Hematopoietic multipotent progenitor cell treated with erythropoietin and hydrocortisone succinate and interleukin-3 and kit ligand, for 4 days (in vitro differentiated cells): Measurements from ENCODE around the gene USP30.

Experiments used
- DNase-seq: peaks from one replicate; pipeline ENCODE4 v3.0.0-alpha.2; 2015

The USP30 gene

GRCh38 chr12:109130297-109131153 lies 78.1 kb downstream of the USP30 start:
- DNase-seq, result no peak

GRCh38 chr12:109131154-109132050 lies 79.0 kb downstream of the USP30 start:
- no peak for DNase-seq

DNA sequence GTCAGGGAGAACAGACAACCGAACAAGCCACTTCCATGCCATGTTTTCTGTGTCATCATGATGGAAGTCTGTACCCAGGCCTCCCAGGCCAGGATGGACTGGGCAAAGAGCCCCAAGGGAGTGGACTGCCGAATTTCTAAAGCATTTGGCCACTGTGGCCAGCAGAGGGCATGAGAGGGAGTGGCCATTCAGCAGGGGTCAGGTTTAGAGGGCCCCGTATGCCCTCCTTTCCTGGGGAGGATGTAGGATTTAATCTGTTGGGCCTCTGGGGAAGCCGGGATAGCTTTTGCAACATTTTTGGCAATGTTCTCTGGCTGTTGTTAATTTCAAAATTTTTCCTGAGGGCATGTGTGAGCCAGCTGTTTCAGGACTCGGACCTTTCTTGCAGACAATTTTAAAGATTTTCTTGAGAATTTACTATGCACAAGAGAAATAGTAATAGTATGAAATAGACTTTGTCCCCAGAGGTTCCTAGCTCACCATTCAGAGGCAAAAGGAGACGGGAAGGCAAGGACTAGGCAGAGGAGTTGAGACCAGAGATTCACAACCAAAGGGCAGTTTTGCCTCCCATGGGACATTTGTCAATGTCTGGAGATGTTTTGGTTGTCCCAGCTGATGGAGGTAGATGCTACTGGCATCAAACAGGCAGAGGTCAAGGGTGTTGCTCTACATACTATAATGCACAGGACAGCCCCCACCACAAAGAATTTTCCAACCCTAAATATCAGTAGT lies 82.0 kb downstream of the USP30 start:
- peak; percentile 35 for DNase-seq

DNA sequence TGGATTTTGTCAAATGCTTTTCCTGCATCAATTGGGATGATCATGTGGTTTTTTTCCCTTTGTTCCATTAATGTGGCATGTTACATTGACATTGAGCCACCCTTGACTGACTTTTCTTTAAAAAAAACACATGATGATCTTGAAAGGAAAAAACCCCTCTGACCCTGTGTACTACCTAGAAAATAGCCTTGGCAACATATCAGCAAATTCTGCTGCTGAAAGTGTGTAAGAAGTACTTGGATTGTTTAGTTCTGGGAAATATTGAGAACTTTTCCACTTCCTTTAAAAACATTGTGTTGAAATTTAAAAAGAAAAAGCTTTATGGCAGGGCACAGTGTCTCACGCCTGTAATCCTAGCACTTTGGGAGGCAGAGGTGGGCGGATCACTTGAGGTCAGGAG lies 84.7 kb downstream of the USP30 start:
- DNase-seq, result no peak
